Suprapubic skin (tissue), 4 donors: ENCODE data around the gene JAZF1. TPM values are rescaled to one million over a fixed set of nuclear protein-coding genes. Genes with fewer than 3 reads are reported as not detected.

Experiments
- DNase-seq, 2 donors: peaks; one replicate each; pipeline ENCODE4 v3.0.0-alpha.2; 2019; ENCODE audit warnings: low spot score in 2 of 2
- H3K27ac ChIP-seq: fragments of 200-600 bp; sonication (generic); one replicate; pipeline ENCODE4 v1.5.1; 2019
- H3K27me3 ChIP-seq: fragments of 200-600 bp; sonication (generic); one replicate; pipeline ENCODE4 v1.5.1; 2019
- H3K36me3 ChIP-seq: fragments of 200-600 bp; sonication (generic); one replicate; pipeline ENCODE4 v1.5.1; 2019
- H3K4me1 ChIP-seq: fragments of 200-600 bp; sonication (generic); one replicate; pipeline ENCODE4 v1.5.1; 2019
- H3K4me3 ChIP-seq: fragments of 200-600 bp; sonication (generic); one replicate; pipeline ENCODE4 v1.5.1; 2019; ENCODE audit warnings: mild to moderate bottlenecking
- H3K9me3 ChIP-seq: fragments of 200-600 bp; sonication (generic); one replicate; pipeline ENCODE4 v1.5.1; 2019
- CTCF ChIP-seq, 2 donors: fragments of 200-600 bp in 1 of 2; fragments of 450-650 bp in 1 of 2; sonication (generic) in 1 of 2; IDR thresholded peaks; one replicate each; pipeline ENCODE4 v1.5.1; 2016 to 2019; ENCODE audit warnings: antibody characterized with exemption in 2 of 2, mild to moderate bottlenecking in 1 of 2, moderate library complexity in 1 of 2
- EP300 ChIP-seq: sonication (generic); formaldehyde crosslinking; IDR thresholded peaks from one replicate; pipeline ENCODE4 v1.6.1; 2017; ENCODE audit warnings: antibody characterized with exemption
- POLR2A ChIP-seq, 2 donors: fragments of 450-650 bp; IDR thresholded peaks; one replicate each; pipeline ENCODE4 v1.6.1; 2017; ENCODE audit warnings: antibody characterized with exemption in 2 of 2, mild to moderate bottlenecking in 2 of 2, moderate library complexity in 2 of 2
- POLR2AphosphoS5 ChIP-seq, 3 donors: sonication (generic); formaldehyde crosslinking; IDR thresholded peaks; one replicate each; pipeline ENCODE4 v1.6.1; 2017; ENCODE audit warnings: antibody characterized with exemption in 3 of 3
- WGBS: methylation state at CpG from one replicate; pipeline ENCODE4 v1.1.5; 2018; 5-methylcytosine and 5-hydroxymethylcytosine counted together
- total RNA-seq, 4 donors: library from RNA; depleted of rRNA; stranded (reverse); fragments of >200 nt; gene quantifications; one replicate each; pipeline ENCODE4 v1.1.0, GENCODE V29; 2016

JAZF1 gene
- total RNA-seq, 4 donors from 2014 or later, result 5.0 to 8.4 (median 7.4) TPM

- Histone ChIP-seq H3K4me3 (no peak overlapping the region), H3K27me3 (no peaks in the 10 kb centered on the region), H3K36me3 (no peaks in the 10 kb centered on the region), H3K4me1 (peaks cover 19% of the 10 kb centered on the region), H3K9me3 (no peaks in the 10 kb centered on the region), H3K27ac (no peak overlapping the region)
- no peak for DNase-seq
- 63% methylated on average over 1 of the region's 1 CpG for WGBS
- TF ChIP-seq POLR2A (IDR thresholded peaks at IDR 0.05), result no peak
- no peak for TF ChIP-seq CTCF (IDR thresholded peaks at IDR 0.05)
- TF ChIP-seq EP300, result no peak
- TF ChIP-seq POLR2AphosphoS5 (IDR thresholded peaks at IDR 0.05), result no peak
These were observed 120.1 kb downstream of the JAZF1 start for GRCh38 chr7:28060371-28060950.

- H3K27me3 ChIP-seq, result no peaks in the 10 kb centered on the region
- no peaks in the 10 kb centered on the region for H3K4me1 ChIP-seq
- WGBS, result 87% methylated on average over 3 of the region's 3 CpGs
- no peaks in the 10 kb centered on the region for H3K9me3 ChIP-seq
- no peaks in the 10 kb centered on the region for H3K36me3 ChIP-seq
- no peak for TF ChIP-seq POLR2A (IDR thresholded peaks at IDR 0.05)
- no peak for TF ChIP-seq CTCF (IDR thresholded peaks at IDR 0.05)
- no peak for TF ChIP-seq POLR2AphosphoS5 (IDR thresholded peaks at IDR 0.05)
- TF ChIP-seq EP300, result no peak
- H3K4me3 ChIP-seq, result no peak overlapping the region
- no peak overlapping the region for H3K27ac ChIP-seq
- no peak for DNase-seq
These were observed 125.4 kb downstream of the JAZF1 start for GRCh38 chr7:28055161-28055544.

- Histone ChIP-seq H3K36me3 (no peaks in the 10 kb centered on the region), H3K27me3 (no peaks in the 10 kb centered on the region), H3K9me3 (no peaks in the 10 kb centered on the region), H3K4me1 (no peaks in the 10 kb centered on the region), H3K4me3 (no peak overlapping the region), H3K27ac (no peak overlapping the region)
- no peak for TF ChIP-seq EP300
- DNase-seq, result no peak
- 89% methylated on average over 10 of the region's 10 CpGs for WGBS
These were observed 125.9 kb downstream of the JAZF1 start for GRCh38 chr7:28054531-28055160.

- no peak for DNase-seq
- WGBS, result 79% methylated on average over 3 of the region's 3 CpGs
- Histone ChIP-seq H3K27ac (no peak overlapping the region), H3K36me3 (no peaks in the 10 kb centered on the region), H3K4me1 (no peaks in the 10 kb centered on the region), H3K27me3 (no peaks in the 10 kb centered on the region), H3K9me3 (no peaks in the 10 kb centered on the region), H3K4me3 (no peak overlapping the region)
- TF ChIP-seq POLR2A (IDR thresholded peaks at IDR 0.05) (no peak), POLR2AphosphoS5 (IDR thresholded peaks at IDR 0.05) (no peak), EP300 (no peak), CTCF (IDR thresholded peaks at IDR 0.05) (no peak)
These were observed 127.7 kb downstream of the JAZF1 start for GRCh38 chr7:28052933-28053332.

GRCh38 chr7:28048694-28049093 is 131.9 kb downstream of the JAZF1 start:
- Histone ChIP-seq H3K36me3 (no peaks in the 10 kb centered on the region), H3K27me3 (no peaks in the 10 kb centered on the region), H3K4me1 (no peaks in the 10 kb centered on the region), H3K9me3 (no peaks in the 10 kb centered on the region), H3K4me3 (no peak overlapping the region), H3K27ac (no peak overlapping the region)
- DNase-seq, result no peak
- TF ChIP-seq POLR2AphosphoS5 (IDR thresholded peaks at IDR 0.05) (no peak), POLR2A (IDR thresholded peaks at IDR 0.05) (no peak), EP300 (no peak), CTCF (IDR thresholded peaks at IDR 0.05) (no peak)
- 93% methylated on average over 2 of the region's 2 CpGs for WGBS
